ENCODE results near the gene CALCOCO2. TPM values are rescaled to one million over a fixed set of nuclear protein-coding genes. Genes with fewer than 3 reads are reported as not detected.
A peak's percentile ranks its signal among the peaks of the same experiment; 100 is the strongest.
"Not testable (repeated sequence)": the region's sequence is repeated elsewhere in the genome, so short reads cannot be mapped to it uniquely, and the experiment has no call there.

CALCOCO2 gene
- total RNA-seq, 3 donors from 2014 or later, result 181 to 296 (median 224) TPM

DNA sequence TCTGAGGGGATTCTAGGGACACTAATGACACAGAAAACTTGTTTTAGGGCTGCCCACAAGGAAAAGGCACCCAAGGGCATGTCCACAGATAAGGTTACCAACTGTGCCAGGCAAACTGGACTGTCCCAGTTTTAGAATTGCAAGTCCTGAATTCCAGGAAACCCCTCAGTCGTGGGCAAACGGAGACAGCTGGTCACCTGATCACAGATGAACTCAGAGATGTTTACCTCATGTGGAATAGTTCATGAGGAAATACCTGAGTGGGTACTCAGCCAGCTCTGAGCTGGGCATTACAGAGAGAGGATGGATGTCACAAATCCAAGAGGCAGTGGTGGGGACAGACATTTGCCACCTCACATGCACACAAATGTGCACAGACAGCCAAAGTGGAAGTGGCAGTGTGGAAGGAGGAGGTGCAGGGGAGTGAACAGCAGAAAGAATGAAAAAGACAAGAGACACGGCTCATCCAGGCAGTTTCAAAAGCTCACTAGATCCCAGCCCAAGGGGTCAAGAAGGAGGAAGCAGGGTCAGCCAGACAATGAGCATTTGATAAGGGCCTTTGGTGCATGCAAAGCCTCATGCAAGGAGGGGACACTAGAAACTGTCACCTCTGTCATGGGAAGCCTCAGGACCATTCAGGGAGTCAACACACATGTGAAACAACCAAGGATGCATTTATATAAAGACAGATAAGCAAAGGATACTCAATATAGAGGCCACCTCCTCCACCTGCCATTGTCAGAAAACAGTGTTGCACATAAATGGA, 38.6 kb upstream of the CALCOCO2 start:
- Histone ChIP-seq H3K36me3 (ENCODE audit: low read depth) (no peaks in the 10 kb centered on the region), H3K4me3 (no peak overlapping the region), H3K9me3 (no peaks in the 10 kb centered on the region), H3K4me1 (ENCODE audit: low read depth) (peaks cover 30% of the 10 kb centered on the region)
- DNase-seq (no peak), ATAC-seq (no peak)
- intact Hi-C loops (cut with DNase I, micrococcal nuclease), result loop anchor here (5.0 kb wide), 3 partner anchors 65 to 115 kb away; partner anchors contain the start of genes HOXB13 (in 1 of the 2), PRAC1 (in 1 of the 2) and PRAC2 (in 1 of the 2)
- TF ChIP-seq, protein P1, sequence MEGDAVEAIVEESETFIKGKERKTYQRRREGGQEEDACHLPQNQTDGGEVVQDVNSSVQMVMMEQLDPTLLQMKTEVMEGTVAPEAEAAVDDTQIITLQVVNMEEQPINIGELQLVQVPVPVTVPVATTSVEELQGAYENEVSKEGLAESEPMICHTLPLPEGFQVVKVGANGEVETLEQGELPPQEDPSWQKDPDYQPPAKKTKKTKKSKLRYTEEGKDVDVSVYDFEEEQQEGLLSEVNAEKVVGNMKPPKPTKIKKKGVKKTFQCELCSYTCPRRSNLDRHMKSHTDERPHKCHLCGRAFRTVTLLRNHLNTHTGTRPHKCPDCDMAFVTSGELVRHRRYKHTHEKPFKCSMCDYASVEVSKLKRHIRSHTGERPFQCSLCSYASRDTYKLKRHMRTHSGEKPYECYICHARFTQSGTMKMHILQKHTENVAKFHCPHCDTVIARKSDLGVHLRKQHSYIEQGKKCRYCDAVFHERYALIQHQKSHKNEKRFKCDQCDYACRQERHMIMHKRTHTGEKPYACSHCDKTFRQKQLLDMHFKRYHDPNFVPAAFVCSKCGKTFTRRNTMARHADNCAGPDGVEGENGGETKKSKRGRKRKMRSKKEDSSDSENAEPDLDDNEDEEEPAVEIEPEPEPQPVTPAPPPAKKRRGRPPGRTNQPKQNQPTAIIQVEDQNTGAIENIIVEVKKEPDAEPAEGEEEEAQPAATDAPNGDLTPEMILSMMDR (IDR thresholded peaks at IDR 0.05), result no peak

DNA sequence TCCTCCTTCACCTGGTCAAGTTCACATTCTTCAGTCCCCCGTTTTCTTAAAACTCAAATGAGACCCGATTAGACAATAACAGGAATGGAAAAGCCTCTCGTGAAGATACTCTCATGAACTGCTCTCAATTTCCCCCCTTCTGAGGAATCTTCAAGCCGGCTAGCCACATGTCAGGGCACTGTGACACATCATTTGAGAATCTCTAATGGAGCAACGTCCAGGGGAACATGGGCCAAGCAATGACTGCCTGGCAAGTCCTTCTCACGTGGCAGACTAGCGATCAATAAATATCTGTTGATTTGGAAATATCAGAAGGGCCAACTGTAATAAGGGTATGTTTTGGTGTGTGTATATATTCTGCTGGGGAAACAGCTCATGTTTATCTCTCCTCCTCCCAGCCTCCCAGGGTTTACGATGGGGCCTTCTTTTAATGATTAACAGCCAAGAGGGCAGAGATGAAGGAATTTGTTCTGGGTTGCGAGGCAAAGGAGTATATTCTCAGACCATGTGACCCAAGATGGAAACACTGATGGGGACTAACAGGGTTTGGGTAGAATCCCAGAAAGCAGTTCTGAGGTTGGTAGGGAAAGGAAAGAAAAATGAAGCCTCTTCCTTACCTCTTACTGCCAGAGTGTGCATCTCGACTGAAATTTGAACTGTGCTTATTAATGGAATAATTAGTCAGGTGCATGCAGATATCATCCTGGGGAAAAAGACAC, 35.2 kb upstream of the CALCOCO2 start:
- intact Hi-C loops (cut with DNase I, micrococcal nuclease), result no loop called here
- TF ChIP-seq, protein P1 (IDR thresholded peaks at IDR 0.05), result no peak
- no peaks in the 10 kb centered on the region for H3K36me3 ChIP-seq (ENCODE audit: low read depth)
- no peak overlapping the region for H3K4me3 ChIP-seq
- ATAC-seq, result peak; percentile 73
- peak in 1 of 3 donors; percentile 77 for DNase-seq
- peaks cover 46% of the 10 kb centered on the region for H3K4me1 ChIP-seq (ENCODE audit: low read depth)
- no peaks in the 10 kb centered on the region for H3K9me3 ChIP-seq

DNA sequence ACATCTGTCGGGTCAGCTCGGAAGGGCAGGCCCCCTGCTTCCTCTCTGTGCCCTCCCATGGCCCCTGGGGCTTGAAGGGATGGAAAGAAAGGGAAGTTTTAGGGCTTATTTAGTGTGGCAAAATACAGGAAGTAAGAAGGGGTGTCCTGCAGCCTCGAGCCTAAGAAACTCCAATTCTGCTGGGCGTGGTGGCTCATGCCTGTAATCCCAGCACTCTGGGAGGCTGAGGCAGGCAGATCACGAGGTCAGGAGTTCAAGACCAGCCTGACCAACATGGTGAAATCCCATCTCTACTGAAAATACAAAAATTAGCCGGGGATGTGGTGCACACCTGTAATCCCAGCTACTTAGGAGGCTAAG, 34.7 kb upstream of the CALCOCO2 start:
- peaks cover 45% of the 10 kb centered on the region for H3K4me1 ChIP-seq (ENCODE audit: low read depth)

DNA sequence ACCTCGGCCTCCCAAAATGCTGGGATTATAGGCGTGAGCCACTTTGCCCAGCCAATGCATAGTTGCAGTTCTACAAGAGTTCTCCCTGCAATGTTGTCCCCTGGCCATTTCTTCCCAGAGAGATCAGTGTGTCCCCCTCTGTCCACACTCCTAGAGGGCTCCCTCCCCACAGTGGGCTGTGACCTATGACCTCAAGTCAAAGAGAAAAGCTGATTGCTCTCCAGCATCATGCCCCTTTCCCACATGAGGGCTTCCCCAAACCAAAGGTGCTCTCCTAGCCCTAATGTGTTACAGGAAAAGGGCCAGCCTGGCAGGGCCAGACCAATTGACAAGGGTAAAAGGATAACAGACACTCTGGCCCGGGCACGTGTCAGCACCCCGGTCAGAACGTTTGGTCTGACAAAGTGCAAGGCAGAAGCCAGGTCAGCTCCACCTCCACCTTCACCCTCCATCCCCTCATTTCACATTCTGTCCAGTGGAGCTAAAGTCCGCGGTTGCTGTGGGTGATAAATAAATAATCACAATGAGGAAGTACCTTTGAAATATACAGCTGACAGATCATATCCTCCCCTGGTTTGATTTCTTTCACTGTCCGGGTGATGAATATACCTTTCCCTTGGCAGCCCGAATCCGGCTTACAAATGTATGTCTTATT, 31.6 kb upstream of the CALCOCO2 start:
- H3K4me1 ChIP-seq (ENCODE audit: low read depth), result peaks cover 47% of the 10 kb centered on the region
- DNase-seq (no peak), ATAC-seq (peak; percentile 54)
- no peaks in the 10 kb centered on the region for H3K36me3 ChIP-seq (ENCODE audit: low read depth)
- H3K9me3 ChIP-seq, result no peaks in the 10 kb centered on the region
- no peak overlapping the region for H3K4me3 ChIP-seq
- intact Hi-C loops (cut with DNase I, micrococcal nuclease), result no loop called here
- TF ChIP-seq, protein P1 (IDR thresholded peaks at IDR 0.05), result no peak

More for the DNA sequence above, 34.7 kb upstream of the CALCOCO2 start:
- H3K36me3 ChIP-seq (ENCODE audit: low read depth); H3K4me3 ChIP-seq; ATAC-seq; DNase-seq; H3K9me3 ChIP-seq; intact Hi-C loops (cut with DNase I, micrococcal nuclease): not testable (repeated sequence)

DNA sequence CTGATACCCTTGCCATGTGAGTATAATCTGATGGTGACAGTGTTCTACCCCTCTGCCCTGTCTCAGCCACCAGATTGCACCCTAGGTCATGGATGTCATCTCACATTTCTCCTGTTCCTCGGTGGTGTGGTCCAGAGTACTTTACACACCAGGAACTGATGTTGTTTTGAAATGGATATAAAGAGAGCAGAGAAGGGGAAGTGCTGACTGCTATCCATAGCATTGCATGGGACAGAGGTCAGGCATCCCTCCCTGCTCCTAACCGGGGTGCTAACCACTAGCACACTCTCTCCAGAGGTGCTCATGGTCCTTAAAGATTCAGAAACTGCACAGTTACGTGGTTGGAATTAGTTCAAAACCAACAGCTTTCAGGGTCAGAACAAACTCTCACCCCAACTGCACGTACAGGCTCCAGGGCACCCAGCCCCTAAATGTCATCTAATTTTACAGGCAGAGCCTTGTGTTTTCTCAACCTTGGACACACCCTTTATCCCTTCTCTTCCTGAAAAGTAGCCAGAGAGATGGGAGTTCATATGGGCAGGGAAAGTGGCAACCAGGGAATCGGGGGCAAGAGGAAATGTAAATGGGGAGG, 30.1 kb upstream of the CALCOCO2 start:
- DNase-seq (peak in 1 of 3 donors; percentile 53), ATAC-seq (peak; percentile 65)
- Histone ChIP-seq H3K4me3 (no peak overlapping the region), H3K9me3 (no peaks in the 10 kb centered on the region), H3K36me3 (ENCODE audit: low read depth) (no peaks in the 10 kb centered on the region), H3K4me1 (ENCODE audit: low read depth) (peaks cover 51% of the 10 kb centered on the region)
- TF ChIP-seq, protein P1 (IDR thresholded peaks at IDR 0.05), result no peak
- intact Hi-C loops (cut with DNase I, micrococcal nuclease), result loop anchor here in 1 of 2 donors (5.0 kb wide), 1 partner anchor 78 kb away; the partner anchor contains the start of genes PRAC1 and PRAC2

All from mucosa of descending colon (tissue), 3 donors.